ENCODE results near the gene NDRG4.
A peak's percentile ranks its signal among the peaks of the same experiment; 100 is the strongest.

The NDRG4 gene

DNA sequence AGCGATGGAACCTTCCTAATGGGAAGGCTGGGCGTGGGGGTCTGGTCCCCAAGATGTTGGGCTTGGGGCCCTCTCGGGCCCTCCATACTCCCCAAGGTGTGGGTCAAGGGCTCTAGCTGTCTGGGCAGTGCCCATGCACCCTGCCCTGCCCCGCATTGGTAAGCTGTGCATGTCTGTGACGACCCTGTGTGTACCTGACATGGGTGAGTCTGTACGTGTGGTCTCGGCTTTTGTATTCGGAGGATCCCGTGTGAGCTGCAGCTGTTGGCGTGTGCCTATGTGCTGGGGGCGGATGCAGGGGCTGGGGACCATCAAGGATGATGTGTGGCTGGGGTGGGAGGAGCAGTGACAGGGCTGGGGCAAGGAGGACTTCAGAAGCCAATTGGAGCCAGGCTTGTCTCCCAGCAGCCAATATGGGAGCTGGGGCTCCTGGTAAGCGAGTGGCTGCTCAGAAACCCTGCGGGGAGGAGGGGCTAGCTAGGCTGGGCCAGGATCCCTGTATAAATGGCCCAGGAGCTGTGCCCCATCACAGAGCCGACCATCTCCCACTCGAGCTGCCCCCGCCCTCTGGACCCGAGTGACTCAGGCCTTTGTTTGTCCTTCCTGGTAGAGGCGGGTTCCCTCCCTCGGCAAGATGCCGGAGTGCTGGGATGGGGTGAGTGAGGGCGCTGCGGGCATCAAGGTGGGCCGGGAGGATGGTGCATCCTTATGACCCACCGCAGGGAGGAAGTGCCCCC lies at the start of gene NDRG4:
NDRG4 (plus strand) TSS at position 529 of the 737 bp plus-strand sequence; CDS start at position 635, 106 bp downstream.
- peak; percentile 77 for DNase-seq

DNA sequence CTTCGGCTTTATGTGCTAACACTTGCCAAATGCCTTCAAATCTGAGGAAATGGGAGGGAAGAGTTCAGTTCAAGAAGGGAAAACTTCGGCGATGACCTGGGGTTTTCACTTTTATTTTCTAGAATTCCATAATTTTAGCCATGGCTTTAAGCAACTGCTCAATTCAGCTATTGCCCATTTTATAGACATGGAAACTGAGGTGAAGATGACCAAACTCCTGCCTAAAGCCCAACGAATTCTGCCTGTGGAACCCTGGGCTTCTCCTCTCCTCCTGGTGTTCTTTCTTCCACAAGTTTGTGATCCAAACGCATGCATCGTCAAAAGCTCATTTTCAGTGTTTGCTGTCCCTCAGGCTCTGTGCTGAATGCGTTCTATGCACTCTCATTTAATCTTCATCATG lies 49.4 kb upstream of the NDRG4 start:
- DNase-seq: no peak

DNA sequence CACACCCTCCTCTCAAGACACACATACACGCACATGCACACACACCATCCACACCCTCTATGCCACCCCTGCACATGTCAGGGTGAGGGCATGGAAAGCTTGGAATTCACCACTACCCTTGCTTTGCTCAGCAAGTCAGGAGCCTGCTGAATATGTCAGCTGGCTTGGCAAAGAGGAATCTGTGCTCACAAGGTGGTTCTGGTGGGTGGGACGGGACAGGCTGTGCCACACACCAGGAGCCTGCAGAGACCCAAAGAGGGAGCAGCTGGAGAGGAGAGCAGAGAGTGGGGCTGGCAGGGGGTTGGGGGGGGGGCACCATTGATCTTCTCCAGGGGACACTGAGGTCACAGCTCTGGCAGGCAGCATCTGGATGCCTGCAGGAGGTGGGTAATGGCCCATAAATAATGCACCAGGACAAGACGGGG lies 48.7 kb upstream of the NDRG4 start:
- DNase-seq: no peak

GRCh38 chr16:58451945-58452401 lies 48.0 kb upstream of the NDRG4 start:
- no peak for DNase-seq

GRCh38 chr16:58452640-58453039 lies 47.3 kb upstream of the NDRG4 start:
- no peak for DNase-seq

DNA sequence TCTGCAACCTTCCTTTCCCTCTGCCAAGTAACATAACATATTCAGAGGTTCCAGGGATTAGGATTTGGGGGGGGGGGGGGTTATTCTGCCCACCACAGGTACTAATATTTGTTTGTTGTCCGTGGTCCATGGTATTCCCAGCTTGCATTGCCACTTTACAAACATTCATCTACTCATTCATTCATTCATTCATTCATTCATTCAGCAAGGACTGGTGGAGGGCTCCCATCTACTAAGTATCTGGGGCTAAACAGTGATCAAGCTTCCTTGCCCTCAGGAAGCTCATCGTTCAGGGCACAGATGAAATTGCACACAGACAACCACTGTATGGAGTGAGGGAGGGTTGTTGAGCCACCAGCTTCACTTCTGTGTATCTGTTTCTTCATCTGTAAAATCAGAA lies 45.8 kb upstream of the NDRG4 start:
- no peak for DNase-seq

DNA sequence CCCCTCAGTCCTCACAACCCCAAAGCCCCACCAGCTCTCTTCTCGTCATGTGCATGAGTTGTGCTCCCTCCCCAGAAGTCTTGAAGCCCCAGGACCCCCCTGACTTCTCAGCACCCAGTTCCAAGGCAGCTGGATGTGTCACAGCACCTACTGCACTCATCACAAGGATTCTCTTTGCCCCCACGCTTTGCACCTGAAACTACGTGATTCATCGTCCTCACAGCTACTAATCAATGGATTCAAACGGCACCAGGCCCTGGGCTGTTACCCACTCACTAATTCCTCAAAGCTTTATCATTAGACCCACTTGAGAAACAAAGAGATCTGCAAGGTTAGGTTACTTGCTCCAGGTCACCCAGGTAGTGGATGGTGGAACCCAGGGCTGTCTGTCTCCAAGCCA lies 45.1 kb upstream of the NDRG4 start:
- DNase-seq: no peak

DNA sequence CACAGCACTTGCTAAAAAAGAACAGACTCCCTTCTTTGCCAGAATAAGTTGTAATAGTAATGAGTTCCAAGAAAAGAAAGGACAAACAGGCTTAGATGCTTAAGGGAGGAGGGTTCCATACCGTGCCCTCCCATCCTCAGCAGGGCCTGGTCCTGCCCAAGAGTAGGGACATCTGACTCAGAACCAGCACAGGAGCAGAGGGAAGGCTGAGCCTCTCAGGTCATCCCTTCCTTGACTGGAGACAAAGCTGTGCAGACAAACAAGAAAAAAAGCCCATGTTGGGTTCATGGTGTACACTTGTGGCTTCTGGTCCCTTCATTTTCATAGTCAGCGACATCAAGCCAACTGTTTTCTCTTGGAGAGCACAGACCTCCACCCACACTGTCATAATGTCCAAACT lies 44.2 kb upstream of the NDRG4 start:
- no peak for DNase-seq

- no peak for DNase-seq
Measured at GRCh38 chr16:58456193-58456592, 43.8 kb upstream of the NDRG4 start.

- no peak for DNase-seq
Measured at GRCh38 chr16:58458606-58459343, 41.2 kb upstream of the NDRG4 start.

- no peak for DNase-seq
Measured at GRCh38 chr16:58459344-58460218, 40.4 kb upstream of the NDRG4 start.

GRCh38 chr16:58460219-58460610 lies 39.7 kb upstream of the NDRG4 start:
- DNase-seq: no peak

- no peak for DNase-seq
Measured at GRCh38 chr16:58461056-58461455, 38.9 kb upstream of the NDRG4 start.

DNA sequence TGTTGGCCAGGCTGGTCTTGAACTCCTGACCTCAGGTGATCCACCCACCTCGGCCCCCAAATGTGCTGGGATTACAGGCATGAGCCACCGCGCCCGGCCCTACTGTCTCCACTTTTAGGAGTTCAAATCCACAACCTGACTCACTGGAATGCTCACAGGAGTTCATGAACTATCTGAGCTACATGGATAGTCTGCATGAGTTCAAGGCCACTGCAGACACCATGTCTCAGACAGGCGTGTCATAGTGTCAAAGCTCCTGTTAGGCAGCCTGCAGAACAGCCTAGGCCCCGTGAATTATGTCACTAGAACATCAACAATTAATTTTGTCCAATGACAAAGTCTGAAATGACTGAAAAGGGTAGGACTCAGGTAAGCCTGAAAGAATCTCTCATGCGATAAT lies 38.3 kb upstream of the NDRG4 start:
- DNase-seq: no peak

DNA sequence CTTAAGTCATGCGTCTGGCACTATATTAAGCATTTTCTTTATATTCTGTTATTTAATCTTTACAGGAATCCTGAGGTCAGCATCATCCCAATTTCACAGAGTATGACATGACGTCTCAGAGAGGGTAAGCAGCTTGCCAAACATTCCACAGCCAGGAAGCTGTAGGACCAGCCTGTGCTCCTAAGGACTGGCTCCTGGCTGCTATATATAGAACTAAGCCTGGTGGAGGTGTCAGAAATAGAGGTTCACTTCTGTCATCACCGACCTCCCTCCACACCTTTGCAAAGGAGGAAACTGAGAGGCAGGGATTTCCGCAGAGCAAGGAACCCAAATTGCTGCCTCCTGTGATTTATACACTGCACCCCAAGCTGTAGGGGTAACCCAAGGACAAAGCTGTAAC lies 37.9 kb upstream of the NDRG4 start:
- DNase-seq: no peak

DNA sequence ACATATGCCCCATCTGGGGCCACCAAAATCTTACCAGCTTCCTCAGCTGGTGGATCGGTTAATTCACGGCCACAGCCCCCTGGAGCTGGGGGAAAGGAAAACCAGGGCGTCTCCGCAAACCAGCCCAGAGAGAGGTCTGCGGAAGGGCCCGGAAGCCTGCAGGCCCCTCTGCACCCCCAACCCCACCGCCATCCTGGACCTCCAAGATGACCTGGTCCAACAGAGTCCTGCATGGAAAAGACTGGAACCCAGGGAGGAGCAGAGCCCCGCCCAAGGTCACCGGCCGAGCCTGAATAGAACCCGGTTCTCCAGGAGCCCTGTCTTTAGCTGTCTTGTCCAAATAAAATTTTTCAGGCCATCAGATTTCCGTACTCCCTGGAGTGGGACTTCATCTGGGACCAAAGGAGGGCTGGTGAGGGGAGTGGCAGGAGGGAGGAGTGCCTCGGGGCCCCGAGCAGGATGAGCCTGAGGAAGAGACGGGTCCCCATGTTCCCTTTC lies 37.4 kb upstream of the NDRG4 start:
- DNase-seq: no peak

GRCh38 chr16:58462997-58463941 lies 36.7 kb upstream of the NDRG4 start:
- DNase-seq: no peak

DNA sequence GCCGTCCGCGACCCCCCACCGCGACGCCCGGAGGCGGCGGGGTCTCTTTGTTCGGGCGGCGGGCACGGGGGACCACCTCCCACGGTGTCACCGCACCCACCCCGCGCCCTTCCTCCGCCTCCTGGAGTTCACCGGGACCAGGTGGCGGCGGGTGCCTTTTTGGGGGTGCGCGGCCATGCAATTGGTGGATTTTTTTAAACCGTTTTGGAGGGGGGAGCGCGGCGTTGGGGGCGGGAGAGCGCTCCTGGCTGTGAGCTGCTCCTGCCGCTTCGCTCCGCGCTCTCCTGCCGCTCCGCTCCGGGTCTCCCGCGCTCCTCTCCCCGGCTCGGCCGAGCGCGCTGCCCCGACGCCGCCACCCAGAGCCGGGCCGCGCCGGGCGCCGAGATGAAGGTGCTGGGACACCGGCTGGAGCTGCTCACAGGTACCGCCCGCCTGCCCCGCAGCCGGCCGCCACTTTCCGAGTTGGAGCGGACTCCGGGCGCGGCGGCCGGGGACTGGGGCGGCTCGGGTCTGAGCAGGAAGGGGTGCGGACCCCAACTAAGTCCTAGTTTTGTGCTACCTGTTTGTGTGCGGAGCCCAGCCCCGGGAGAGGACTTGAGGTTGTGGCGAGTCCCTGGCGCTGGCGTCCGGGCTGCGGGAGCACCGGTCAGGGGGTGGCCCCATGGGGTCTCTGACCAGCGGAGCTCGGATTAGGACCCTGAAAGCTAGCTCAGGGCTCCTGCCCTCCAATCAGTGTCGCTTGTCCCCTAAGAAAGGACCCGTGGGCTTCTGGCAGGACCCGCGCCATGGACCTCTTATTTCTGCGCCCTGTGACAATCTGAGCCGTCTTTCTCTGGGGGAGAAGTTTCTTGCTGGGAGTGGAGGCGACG lies 35.7 kb upstream of the NDRG4 start:
- DNase-seq: peak; percentile 1

- DNase-seq: no peak
Measured at GRCh38 chr16:58464916-58465731, 34.8 kb upstream of the NDRG4 start.

GRCh38 chr16:58465817-58466216 lies 34.1 kb upstream of the NDRG4 start:
- DNase-seq: no peak
